GM12872 (cell line): ENCODE measurements around the gene TYRP1.

Experiments
- CTCF ChIP-seq: IDR thresholded peaks from 3 replicates; pipeline ENCODE4 v1.5.1; 2011; ENCODE audit warnings: low read depth, mild to moderate bottlenecking, low read length, moderate library complexity; ENCODE audit not compliant: insufficient read depth

The TYRP1 gene

GRCh38 chr9:12693141-12693540, at the start of gene TYRP1:
Gene TYRP1 (plus strand): TSS chr9:12693385. CDS start chr9:12693997, 612 bp downstream.
- TF ChIP-seq CTCF = no peak

- no peak for TF ChIP-seq CTCF
Measured at GRCh38 chr9:12643686-12644085, 49.5 kb upstream of the TYRP1 start.

- TF ChIP-seq CTCF = no peak
Measured at GRCh38 chr9:12648925-12649324, 44.3 kb upstream of the TYRP1 start.

GRCh38 chr9:12651125-12651524, 42.1 kb upstream of the TYRP1 start:
- no peak for TF ChIP-seq CTCF

GRCh38 chr9:12652973-12653372, 40.2 kb upstream of the TYRP1 start:
- no peak for TF ChIP-seq CTCF

GRCh38 chr9:12656803-12657202, 36.4 kb upstream of the TYRP1 start:
- no peak for TF ChIP-seq CTCF

GRCh38 chr9:12657233-12657632, 36.0 kb upstream of the TYRP1 start:
- no peak for TF ChIP-seq CTCF

- no peak for TF ChIP-seq CTCF
Measured at GRCh38 chr9:12657998-12658397, 35.2 kb upstream of the TYRP1 start.
